ENCODE results near the gene PCNT.
"Not testable (repeated sequence)": the region's sequence is repeated elsewhere in the genome, so short reads cannot be mapped to it uniquely, and the experiment has no call there.

PCNT gene

GRCh38 chr21:46304955-46305354 is 19.0 kb upstream of the PCNT start:
- no peak for DNase-seq (ENCODE audit: low spot score)

- DNase-seq (ENCODE audit: low spot score) = no peak
Measured at GRCh38 chr21:46307625-46308024, 16.3 kb upstream of the PCNT start.

GRCh38 chr21:46308431-46308830 is 15.5 kb upstream of the PCNT start:
- DNase-seq (ENCODE audit: low spot score) = no peak

GRCh38 chr21:46310260-46310659 is 13.7 kb upstream of the PCNT start:
- DNase-seq (ENCODE audit: low spot score) = not testable (repeated sequence)

GRCh38 chr21:46311568-46311967 is 12.4 kb upstream of the PCNT start:
- DNase-seq (ENCODE audit: low spot score) = no peak

GRCh38 chr21:46312949-46313348 is 11.0 kb upstream of the PCNT start:
- DNase-seq (ENCODE audit: low spot score) = no peak

- no peak for DNase-seq (ENCODE audit: low spot score)
Measured at GRCh38 chr21:46314441-46315020, 9.4 kb upstream of the PCNT start.

GRCh38 chr21:46316708-46317324 is 7.1 kb upstream of the PCNT start:
- DNase-seq (ENCODE audit: low spot score) = no peak

- DNase-seq (ENCODE audit: low spot score) = no peak
Measured at GRCh38 chr21:46317710-46318463, 6.1 kb upstream of the PCNT start.

GRCh38 chr21:46318464-46318845 is 5.5 kb upstream of the PCNT start:
- DNase-seq (ENCODE audit: low spot score) = no peak

GRCh38 chr21:46319186-46319585 is 4.8 kb upstream of the PCNT start:
- no peak for DNase-seq (ENCODE audit: low spot score)

GRCh38 chr21:46320331-46320801 is 3.6 kb upstream of the PCNT start:
- DNase-seq (ENCODE audit: low spot score) = no peak

GRCh38 chr21:46322351-46323226 is 1.4 kb upstream of the PCNT start:
- DNase-seq (ENCODE audit: low spot score) = no peak

- peak; percentile 26 for DNase-seq (ENCODE audit: low spot score)
Measured at GRCh38 chr21:46323227-46323709, 688 bp upstream of the PCNT start.

GRCh38 chr21:46324390-46325072 is 575 bp downstream of the PCNT start:
- peak; percentile 98 for DNase-seq (ENCODE audit: low spot score)

- DNase-seq (ENCODE audit: low spot score) = peak; percentile 57
Measured at GRCh38 chr21:46325073-46325912, 1.3 kb downstream of the PCNT start.

GRCh38 chr21:46326110-46326703 is 2.3 kb downstream of the PCNT start:
- DNase-seq (ENCODE audit: low spot score) = no peak

- DNase-seq (ENCODE audit: low spot score) = no peak
Measured at GRCh38 chr21:46327711-46328110, 3.8 kb downstream of the PCNT start.

- DNase-seq (ENCODE audit: low spot score) = no peak
Measured at GRCh38 chr21:46328151-46328550, 4.2 kb downstream of the PCNT start.

GRCh38 chr21:46329796-46330195 is 5.8 kb downstream of the PCNT start:
- no peak for DNase-seq (ENCODE audit: low spot score)

Data from germinal center (tissue), 1 donor.